ENCODE data around the gene STX1B. TPM values are rescaled to one million over a fixed set of nuclear protein-coding genes. Genes with fewer than 3 reads are reported as not detected.

The STX1B gene
- polyA plus RNA-seq, 1 donor (not counting 4 experiments of a cell fraction or from before 2014, with no cell fraction given): 0.34 TPM

- DNase-seq (ENCODE audit: low read depth, low spot score) (no peak), FAIRE-seq (no peak)
- Histone ChIP-seq H3K27me3 (ENCODE audit: control insufficient read depth, extremely low read depth, insufficient read depth, low read length) (no peaks in the 10 kb centered on the region), H2AFZ (ENCODE audit: control insufficient read depth, low read length) (no peak overlapping the region), H3K9ac (ENCODE audit: control insufficient read depth, extremely low read depth, insufficient read depth, low read length) (no peak overlapping the region), H3K27ac (ENCODE audit: control insufficient read depth, insufficient read depth, low read length) (no peak overlapping the region), H3K4me1 (ENCODE audit: control insufficient read depth, extremely low read depth, insufficient read depth, low read length) (no peaks in the 10 kb centered on the region), H3K4me2 (ENCODE audit: control insufficient read depth, extremely low read depth, insufficient read depth, low read depth, low read length) (no peak overlapping the region), H3K9me1 (ENCODE audit: control insufficient read depth, extremely low read depth, insufficient read depth, low read length) (no peaks in the 10 kb centered on the region), H4K20me1 (ENCODE audit: control insufficient read depth, extremely low read depth, insufficient read depth, low read length) (no peaks in the 10 kb centered on the region), H3K9me3 (ENCODE audit: control insufficient read depth, low read depth, low read length) (no peaks in the 10 kb centered on the region), H3K36me3 (ENCODE audit: control insufficient read depth in 2 of 2, extremely low read depth in 1 of 2, insufficient read depth in 2 of 2, low read length in 2 of 2) (peaks cover 38 to 49% of the 10 kb centered on the region in 2 experiments), H3K4me3 (ENCODE audit: control insufficient read depth in 2 of 3, extremely low read depth in 1 of 3, insufficient read depth in 2 of 3, low read depth in 1 of 3, low read length in 3 of 3) (no peak overlapping the region), H3K79me2 (ENCODE audit: control insufficient read depth, insufficient read depth, low read length) (peaks cover 3% of the 10 kb centered on the region)
- no peak for TF ChIP-seq CTCF (optimal IDR thresholded peaks at IDR 0.05 in 1 of 3, IDR thresholded peaks at IDR 0.05 in 1 of 3, conservative IDR thresholded peaks at IDR 0.05 in 1 of 3; ENCODE audit: extremely low read depth in 1 of 3, insufficient read depth in 2 of 3, low read length in 3 of 3)
- TF ChIP-seq EZH2 (IDR thresholded peaks at IDR 0.05; ENCODE audit: low read length): no peak
- dilution Hi-C loops (cut with MboI; ENCODE audit: extremely low pct_ligation_motif_present, low sequenced_read_pairs): no loop called here
These were observed 44.3 kb downstream of the STX1B start for GRCh38 chr16:30966033-30966619.

GRCh38 chr16:30965436-30965835, 45.0 kb downstream of the STX1B start:
- FAIRE-seq (no peak), DNase-seq (ENCODE audit: low read depth, low spot score) (no peak)
- H3K79me2 ChIP-seq (ENCODE audit: control insufficient read depth, insufficient read depth, low read length): peaks cover 5% of the 10 kb centered on the region
- no peak overlapping the region for H3K4me2 ChIP-seq (ENCODE audit: control insufficient read depth, extremely low read depth, insufficient read depth, low read depth, low read length)
- no peak overlapping the region for H3K9ac ChIP-seq (ENCODE audit: control insufficient read depth, extremely low read depth, insufficient read depth, low read length)
- dilution Hi-C loops (cut with MboI; ENCODE audit: extremely low pct_ligation_motif_present, low sequenced_read_pairs): no loop called here
- H3K9me1 ChIP-seq (ENCODE audit: control insufficient read depth, extremely low read depth, insufficient read depth, low read length): no peaks in the 10 kb centered on the region
- H3K9me3 ChIP-seq (ENCODE audit: control insufficient read depth, low read depth, low read length): no peaks in the 10 kb centered on the region
- no peaks in the 10 kb centered on the region for H3K27me3 ChIP-seq (ENCODE audit: control insufficient read depth, extremely low read depth, insufficient read depth, low read length)
- peaks cover 37 to 45% of the 10 kb centered on the region in 2 experiments for H3K36me3 ChIP-seq (ENCODE audit: control insufficient read depth in 2 of 2, extremely low read depth in 1 of 2, insufficient read depth in 2 of 2, low read length in 2 of 2)
- H2AFZ ChIP-seq (ENCODE audit: control insufficient read depth, low read length): no peak overlapping the region
- no peak for TF ChIP-seq CTCF (optimal IDR thresholded peaks at IDR 0.05 in 1 of 3, IDR thresholded peaks at IDR 0.05 in 1 of 3, conservative IDR thresholded peaks at IDR 0.05 in 1 of 3; ENCODE audit: extremely low read depth in 1 of 3, insufficient read depth in 2 of 3, low read length in 3 of 3)
- TF ChIP-seq EZH2 (IDR thresholded peaks at IDR 0.05; ENCODE audit: low read length): no peak
- H3K4me3 ChIP-seq (ENCODE audit: control insufficient read depth in 2 of 3, extremely low read depth in 1 of 3, insufficient read depth in 2 of 3, low read depth in 1 of 3, low read length in 3 of 3): no peak overlapping the region
- no peak overlapping the region for H3K27ac ChIP-seq (ENCODE audit: control insufficient read depth, insufficient read depth, low read length)
- no peaks in the 10 kb centered on the region for H3K4me1 ChIP-seq (ENCODE audit: control insufficient read depth, extremely low read depth, insufficient read depth, low read length)
- H4K20me1 ChIP-seq (ENCODE audit: control insufficient read depth, extremely low read depth, insufficient read depth, low read length): no peaks in the 10 kb centered on the region
